ENCODE results near the gene SLC5A6. TPM values are rescaled to one million over a fixed set of nuclear protein-coding genes. Genes with fewer than 3 reads are reported as not detected.

The SLC5A6 gene
- 34.2 and 38.6 TPM in 2 replicates for total RNA-seq (2012; rRNA removed)
- polyA plus RNA-seq (2012; rRNA removed) = 28.8 and 30.6 TPM in 2 replicates
- 17.7 and 19.8 TPM in 2 replicates for polyA plus RNA-seq (2012; cell fraction: cytosol; rRNA removed)
- 93.0 and 136 TPM in 2 replicates for polyA plus RNA-seq (2012; cell fraction: nucleus; rRNA removed; ENCODE audit: low replicate concordance)
- percentile 50 among the genes with signal in this experiment for Bru-seq, nascent RNA
- percentile 60 among the genes with signal in this experiment for BruChase-seq, experiment 1, labeled RNA remaining after a 6-hour chase
- BruChase-seq, experiment 2, labeled RNA remaining after a 2-hour chase = percentile 61 among the genes with signal in this experiment
- long read RNA-seq, transcript SLC5A6-201 (17 exons, 3,231 nt) = major isoform, 7 of 32 reads
- long read RNA-seq, partial matches to known transcripts = 13 of 32 reads
- long read RNA-seq, other reads (novel, unspliced or antisense) = 12 of 32 reads

- CTCF ChIA-PET = no interaction called here
- intact Hi-C loops (cut with micrococcal nuclease) = loop anchor here (1.0 to 2.0 kb wide), 2 partner anchors 69 to 114 kb away; no protein-coding TSS in a partner anchor
- POLR2A ChIA-PET (ENCODE audit: unreplicated experiment) = no interaction called here
- peak within 1 kb of the TSS; percentile 99 for H3K27ac ChIP-seq (ENCODE audit: insufficient read depth, low read length)
- no peaks in the 10 kb centered on the region for H4K20me1 ChIP-seq (ENCODE audit: insufficient read depth, low read length)
- peak within 1 kb of the TSS; percentile 92 for H3K4ac ChIP-seq (ENCODE audit: low read depth, low read length)
- peak within 1 kb of the TSS; percentile 93 for H4K91ac ChIP-seq (ENCODE audit: insufficient read depth, low read depth, low read length)
- no TSS peak for BruUV-seq (replicated peaks)
- 0% methylated on average over 47 of the region's 73 CpGs; no CpG with 5 or more reads in 1 of the 2 experiments for WGBS, 2 experiments (ENCODE audit: extremely low coverage in 2 of 2, insufficient read length in 1 of 2)
- H4K5ac ChIP-seq (ENCODE audit: low read depth, low read length) = peak within 1 kb of the TSS; percentile 98
- peak within 1 kb of the TSS; percentile 99 for H3K14ac ChIP-seq (replicated peaks; ENCODE audit: low read depth, low read length)
- H2AFZ ChIP-seq (replicated peaks; ENCODE audit: low read length, poor library complexity) = peak within 1 kb of the TSS; percentile 96
- H3K79me1 ChIP-seq (ENCODE audit: low read depth in 1 of 2, low read length in 2 of 2) = peaks cover 21 to 36% of the 10 kb centered on the region in 2 experiments
- H3K9me3 ChIP-seq (ENCODE audit: control insufficient read depth, insufficient read depth, low read length) = no peaks in the 10 kb centered on the region
- DNase-seq (peak; percentile 81), ATAC-seq (ENCODE audit: low read depth) (peak; percentile 96)
- H2BK5ac ChIP-seq (ENCODE audit: low read depth, low read length, poor library complexity, severe bottlenecking) = peak within 1 kb of the TSS; percentile 92
- peak within 1 kb of the TSS; percentile 96 for H3K4me3 ChIP-seq (ENCODE audit: insufficient read depth, low read depth, low read length)
- peak within 1 kb of the TSS; percentile 85 for H2AK5ac ChIP-seq (ENCODE audit: low read depth, low read length)
- H2BK120ac ChIP-seq (ENCODE audit: low read depth, low read length) = peak within 1 kb of the TSS; percentile 88
- in situ Hi-C loops (cut with MboI; ENCODE audit: low sequenced_read_pairs) = no loop called here
- H3K18ac ChIP-seq (ENCODE audit: low read depth, low read length) = peak within 1 kb of the TSS; percentile 96
- peaks cover 8% of the 10 kb centered on the region for H3K4me1 ChIP-seq (ENCODE audit: control insufficient read depth, insufficient read depth, low read length)
- H4K8ac ChIP-seq (ENCODE audit: low read depth in 2 of 2, low read length in 2 of 2) = peak within 1 kb of the TSS; percentile 84 to 99
- peaks cover 9% of the 10 kb centered on the region for H3K9me1 ChIP-seq (ENCODE audit: insufficient read depth, low read length)
- H2BK15ac ChIP-seq (ENCODE audit: low read depth, low read length) = no peak within 1 kb of the TSS; the same call in 2 of the 3 replicates
- H3K27me3 ChIP-seq (ENCODE audit: control insufficient read depth, insufficient read depth, low read length) = no peaks in the 10 kb centered on the region
- dilution Hi-C loops (cut with HindIII; ENCODE audit: low sequenced_read_pairs, unreplicated experiment) = no loop called here
- H3K4me2 ChIP-seq (ENCODE audit: low read depth, low read length) = peak within 1 kb of the TSS; percentile 97
- peak within 1 kb of the TSS; percentile 99 for H3K9ac ChIP-seq (ENCODE audit: low read depth, low read length)
- peak within 1 kb of the TSS; percentile 93 for H3K56ac ChIP-seq (ENCODE audit: extremely low read depth, insufficient read depth, low read length)
- peaks cover 16% of the 10 kb centered on the region for H3K36me3 ChIP-seq (ENCODE audit: control insufficient read depth, insufficient read depth, low read length)
- no peak within 1 kb of the TSS for H2BK20ac ChIP-seq (ENCODE audit: low read depth, low read length)
- H2AK9ac ChIP-seq (replicated peaks; ENCODE audit: low read depth, low read length, poor library complexity) = peak within 1 kb of the TSS; percentile 84
- H3K23ac ChIP-seq (ENCODE audit: low read depth, low read length) = peak within 1 kb of the TSS; percentile 98
- TF ChIP-seq RFX5 (IDR thresholded peaks at IDR 0.05; ENCODE audit: low read depth, low read length) (no peak), MXI1 (IDR thresholded peaks at IDR 0.05; ENCODE audit: borderline replicate concordance, low read depth, low read length) (no peak; the same call in 1 of the 2 replicates), CHD1 (IDR thresholded peaks at IDR 0.05; ENCODE audit: low read depth, low read length) (no peak), FOS (IDR thresholded peaks at IDR 0.05; ENCODE audit: low read depth, low read length) (no peak), BHLHE40 (IDR thresholded peaks at IDR 0.05; ENCODE audit: low read depth, low read length) (no peak), POLR2A (IDR thresholded peaks at IDR 0.05; ENCODE audit: low read depth, low read length) (peak; percentile 89), SMC3 (IDR thresholded peaks at IDR 0.05; ENCODE audit: low read depth, low read length) (no peak), CEBPB (IDR thresholded peaks at IDR 0.05; ENCODE audit: low read depth, low read length) (no peak), MAFK (IDR thresholded peaks at IDR 0.05; ENCODE audit: low read depth, low read length) (no peak), NFE2L2 (IDR thresholded peaks at IDR 0.05; ENCODE audit: low read depth, low read length) (no peak)
- TF ChIP-seq, protein P1, sequence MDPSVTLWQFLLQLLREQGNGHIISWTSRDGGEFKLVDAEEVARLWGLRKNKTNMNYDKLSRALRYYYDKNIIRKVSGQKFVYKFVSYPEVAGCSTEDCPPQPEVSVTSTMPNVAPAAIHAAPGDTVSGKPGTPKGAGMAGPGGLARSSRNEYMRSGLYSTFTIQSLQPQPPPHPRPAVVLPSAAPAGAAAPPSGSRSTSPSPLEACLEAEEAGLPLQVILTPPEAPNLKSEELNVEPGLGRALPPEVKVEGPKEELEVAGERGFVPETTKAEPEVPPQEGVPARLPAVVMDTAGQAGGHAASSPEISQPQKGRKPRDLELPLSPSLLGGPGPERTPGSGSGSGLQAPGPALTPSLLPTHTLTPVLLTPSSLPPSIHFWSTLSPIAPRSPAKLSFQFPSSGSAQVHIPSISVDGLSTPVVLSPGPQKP (IDR thresholded peaks at IDR 0.05; ENCODE audit: borderline replicate concordance, low read depth, low read length) = no peak
- TF ChIP-seq, protein P2, sequence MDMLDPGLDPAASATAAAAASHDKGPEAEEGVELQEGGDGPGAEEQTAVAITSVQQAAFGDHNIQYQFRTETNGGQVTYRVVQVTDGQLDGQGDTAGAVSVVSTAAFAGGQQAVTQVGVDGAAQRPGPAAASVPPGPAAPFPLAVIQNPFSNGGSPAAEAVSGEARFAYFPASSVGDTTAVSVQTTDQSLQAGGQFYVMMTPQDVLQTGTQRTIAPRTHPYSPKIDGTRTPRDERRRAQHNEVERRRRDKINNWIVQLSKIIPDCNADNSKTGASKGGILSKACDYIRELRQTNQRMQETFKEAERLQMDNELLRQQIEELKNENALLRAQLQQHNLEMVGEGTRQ (IDR thresholded peaks at IDR 0.05; ENCODE audit: low read depth, low read length) = no peak
- TF ChIP-seq, protein P3, sequence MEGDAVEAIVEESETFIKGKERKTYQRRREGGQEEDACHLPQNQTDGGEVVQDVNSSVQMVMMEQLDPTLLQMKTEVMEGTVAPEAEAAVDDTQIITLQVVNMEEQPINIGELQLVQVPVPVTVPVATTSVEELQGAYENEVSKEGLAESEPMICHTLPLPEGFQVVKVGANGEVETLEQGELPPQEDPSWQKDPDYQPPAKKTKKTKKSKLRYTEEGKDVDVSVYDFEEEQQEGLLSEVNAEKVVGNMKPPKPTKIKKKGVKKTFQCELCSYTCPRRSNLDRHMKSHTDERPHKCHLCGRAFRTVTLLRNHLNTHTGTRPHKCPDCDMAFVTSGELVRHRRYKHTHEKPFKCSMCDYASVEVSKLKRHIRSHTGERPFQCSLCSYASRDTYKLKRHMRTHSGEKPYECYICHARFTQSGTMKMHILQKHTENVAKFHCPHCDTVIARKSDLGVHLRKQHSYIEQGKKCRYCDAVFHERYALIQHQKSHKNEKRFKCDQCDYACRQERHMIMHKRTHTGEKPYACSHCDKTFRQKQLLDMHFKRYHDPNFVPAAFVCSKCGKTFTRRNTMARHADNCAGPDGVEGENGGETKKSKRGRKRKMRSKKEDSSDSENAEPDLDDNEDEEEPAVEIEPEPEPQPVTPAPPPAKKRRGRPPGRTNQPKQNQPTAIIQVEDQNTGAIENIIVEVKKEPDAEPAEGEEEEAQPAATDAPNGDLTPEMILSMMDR (conservative IDR thresholded peaks at IDR 0.05; ENCODE audit: low read depth, low read length) = no peak
Measured at GRCh38 chr2:27211943-27212625, at the start of gene SLC5A6, which contains the start of gene ATRAID. TSS of gene SLC5A6 (minus strand) at chr2:27212268. CDS start at chr2:27207650, 4,618 bp downstream. TSS of gene ATRAID (plus strand) at chr2:27212041. CDS start at chr2:27212369, 328 bp downstream.

All from IMR-90 (cell line).